AG04450 (cell line): ENCODE measurements around the gene UBQLN2. TPM values are rescaled to one million over a fixed set of nuclear protein-coding genes. Genes with fewer than 3 reads are reported as not detected.
"Not testable (repeated sequence)": the region's sequence is repeated elsewhere in the genome, so short reads cannot be mapped to it uniquely, and the experiment has no call there.

Source experiments
- CTCF ChIA-PET: fragments of 300-600, 350-600 bp; formaldehyde crosslinking; extraction: SDS; loops from one replicate; lab custom pipeline; 2022; ENCODE audit warnings: antibody characterized with exemption, inconsistent platforms; lab: Charles Lee
- POLR2A ChIA-PET: fragments of 350-600 bp; formaldehyde crosslinking; extraction: SDS; loops from one replicate; lab custom pipeline; 2021; ENCODE audit warnings: antibody characterized with exemption, inconsistent platforms; lab: Yijun Ruan, JAX
- DNase-seq: peaks from one replicate; pipeline ENCODE4 v3.0.0-alpha.2; 2011; ENCODE audit warnings: low read depth, low spot score
- H3K27ac ChIP-seq: one replicate; pipeline ENCODE4 v1.5.1; 2012; ENCODE audit warnings: low read depth, low read length, control low read depth
- H3K27me3 ChIP-seq: one replicate; pipeline ENCODE4 v1.6.0; 2012; ENCODE audit warnings: low read length; ENCODE audit not compliant: control insufficient read depth, insufficient read depth
- H3K4me3 ChIP-seq: 2 replicates; pipeline ENCODE4 v1.5.1; 2011; ENCODE audit warnings: mild to moderate bottlenecking, low read depth, low read length, control low read depth
- H3K9me3 ChIP-seq: 2 replicates; pipeline ENCODE4 v1.5.1; 2012; ENCODE audit warnings: low read length; ENCODE audit not compliant: control insufficient read depth, insufficient read depth
- polyA minus RNA-seq: library from RNA; depleted of rRNA, polyadenylated mRNA; stranded (reverse); fragments of >200 nt; gene quantifications from 2 replicates; pipeline ENCODE4 v1.2.3, GENCODE V29; 2011; rRNA and poly(A)+ RNA removed
- polyA plus RNA-seq: library from polyadenylated mRNA; depleted of rRNA; stranded (reverse); fragments of >200 nt; gene quantifications from 2 replicates; pipeline ENCODE4 v1.2.3, GENCODE V29; 2011; rRNA removed
- TF ChIP-seq, protein P1 (sequence below): IDR thresholded peaks from 2 replicates; pipeline ENCODE4 v1.5.1; 2011; ENCODE audit warnings: low read depth, low read length, control low read depth, inconsistent platforms

The UBQLN2 gene
- 31.6 and 34.0 TPM in 2 replicates for polyA plus RNA-seq
- polyA minus RNA-seq = 56.2 and 59.4 TPM in 2 replicates

- no peaks in the 10 kb centered on the region for H3K9me3 ChIP-seq
- CTCF ChIA-PET = no interaction called here
- H3K27me3 ChIP-seq = no peaks in the 10 kb centered on the region
- POLR2A ChIA-PET = interaction anchor here (0.6 kb wide), 1 partner anchor 1998 kb away, joined by 7 read pairs; no protein-coding TSS in a partner anchor
- TF ChIP-seq, protein P1, sequence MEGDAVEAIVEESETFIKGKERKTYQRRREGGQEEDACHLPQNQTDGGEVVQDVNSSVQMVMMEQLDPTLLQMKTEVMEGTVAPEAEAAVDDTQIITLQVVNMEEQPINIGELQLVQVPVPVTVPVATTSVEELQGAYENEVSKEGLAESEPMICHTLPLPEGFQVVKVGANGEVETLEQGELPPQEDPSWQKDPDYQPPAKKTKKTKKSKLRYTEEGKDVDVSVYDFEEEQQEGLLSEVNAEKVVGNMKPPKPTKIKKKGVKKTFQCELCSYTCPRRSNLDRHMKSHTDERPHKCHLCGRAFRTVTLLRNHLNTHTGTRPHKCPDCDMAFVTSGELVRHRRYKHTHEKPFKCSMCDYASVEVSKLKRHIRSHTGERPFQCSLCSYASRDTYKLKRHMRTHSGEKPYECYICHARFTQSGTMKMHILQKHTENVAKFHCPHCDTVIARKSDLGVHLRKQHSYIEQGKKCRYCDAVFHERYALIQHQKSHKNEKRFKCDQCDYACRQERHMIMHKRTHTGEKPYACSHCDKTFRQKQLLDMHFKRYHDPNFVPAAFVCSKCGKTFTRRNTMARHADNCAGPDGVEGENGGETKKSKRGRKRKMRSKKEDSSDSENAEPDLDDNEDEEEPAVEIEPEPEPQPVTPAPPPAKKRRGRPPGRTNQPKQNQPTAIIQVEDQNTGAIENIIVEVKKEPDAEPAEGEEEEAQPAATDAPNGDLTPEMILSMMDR = peak; percentile 40
- H3K4me3 ChIP-seq = peak within 1 kb of the TSS; percentile 72
- peak within 1 kb of the TSS; percentile 94 for H3K27ac ChIP-seq
- peak; percentile 42 for DNase-seq
Measured at GRCh38 chrX:56563231-56564161, at the start of gene UBQLN2. TSS of gene UBQLN2 (plus strand) at chrX:56563627. CDS start at chrX:56563874, 247 bp downstream.

- no peak overlapping the region for H3K27ac ChIP-seq
- ChIA-PET POLR2A (no interaction called here), CTCF (no interaction called here)
- H3K4me3 ChIP-seq = no peak overlapping the region
- H3K27me3 ChIP-seq = no peaks in the 10 kb centered on the region
- no peaks in the 10 kb centered on the region for H3K9me3 ChIP-seq
- no peak for DNase-seq
- TF ChIP-seq, protein P1 = no peak
Measured at GRCh38 chrX:56519642-56520041, 43.8 kb upstream of the UBQLN2 start.

DNA sequence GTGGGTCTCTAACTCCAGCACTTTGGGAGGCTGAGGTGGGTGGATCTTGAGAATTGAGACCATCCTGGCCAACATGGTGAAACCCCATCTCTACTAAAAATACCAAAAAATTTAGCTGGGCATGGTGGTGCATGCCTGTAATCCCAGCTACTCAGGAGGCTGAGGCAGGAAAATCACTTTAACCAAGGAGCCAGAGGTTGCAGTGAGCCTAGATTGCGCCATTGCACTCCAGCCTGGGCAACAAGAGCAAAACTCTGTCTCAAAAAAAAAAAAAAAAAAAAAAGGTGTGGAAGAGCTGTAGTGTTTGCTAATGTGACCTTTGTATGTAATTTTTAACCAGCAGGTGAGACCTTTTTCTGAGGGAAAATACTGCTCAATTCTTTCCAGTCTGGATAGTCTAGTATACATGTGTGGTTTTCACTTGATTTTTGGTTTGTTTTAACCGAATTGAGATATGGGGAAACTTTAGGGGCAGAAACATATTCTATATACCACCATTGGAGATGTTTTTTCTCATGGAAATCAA lies 33.9 kb upstream of the UBQLN2 start:
- H3K27ac ChIP-seq, CTCF ChIA-PET, H3K27me3 ChIP-seq, DNase-seq, H3K4me3 ChIP-seq, POLR2A ChIA-PET, H3K9me3 ChIP-seq: not testable (repeated sequence)

GRCh38 chrX:56530011-56530410 lies 33.4 kb upstream of the UBQLN2 start:
- H3K27me3 ChIP-seq = no peaks in the 10 kb centered on the region
- POLR2A ChIA-PET = no interaction called here
- H3K4me3 ChIP-seq = no peak overlapping the region
- H3K27ac ChIP-seq = no peak overlapping the region
- no peaks in the 10 kb centered on the region for H3K9me3 ChIP-seq
- TF ChIP-seq, protein P1 = no peak
- CTCF ChIA-PET = no interaction called here
- DNase-seq = no peak

DNA sequence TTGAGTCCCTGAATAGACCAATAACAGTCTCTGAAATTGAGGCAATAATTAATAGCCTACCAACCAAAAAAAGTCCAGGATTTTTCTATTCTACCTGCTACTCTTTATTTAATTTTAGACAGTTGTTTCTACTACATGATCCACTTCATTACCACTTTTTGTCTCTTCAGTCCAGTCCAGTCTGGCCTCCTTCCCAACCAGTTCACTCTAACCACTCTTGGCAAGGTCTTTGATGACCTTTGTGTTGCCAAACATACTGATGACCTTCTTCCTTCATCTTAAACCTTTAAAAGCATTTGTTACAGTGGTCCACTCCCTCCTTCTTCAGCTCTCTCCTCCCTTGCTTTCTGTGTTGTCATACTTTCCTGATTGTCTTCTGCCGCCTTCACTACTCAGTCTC lies 12.8 kb upstream of the UBQLN2 start:
- no peaks in the 10 kb centered on the region; the same call in 1 of the 2 replicates for H3K9me3 ChIP-seq
- TF ChIP-seq, protein P1 = no peak
- H3K27me3 ChIP-seq = no peaks in the 10 kb centered on the region
- CTCF ChIA-PET = no interaction called here
- no peak overlapping the region for H3K4me3 ChIP-seq
- no peak for DNase-seq
- POLR2A ChIA-PET = no interaction called here
- H3K27ac ChIP-seq = no peak overlapping the region
